Progenitor cell of endocrine pancreas (in vitro differentiated cells): ENCODE data around the gene RCSD1. TPM values are rescaled to one million over a fixed set of nuclear protein-coding genes. Genes with fewer than 3 reads are reported as not detected.

ENCODE experiments used
- DNase-seq: peaks from one replicate; pipeline ENCODE4 v3.0.0; 2021; ENCODE audit warnings: low spot score; ENCODE audit not compliant: unreplicated experiment
- H3K27ac Mint-ChIP-seq: 2 replicates; pipeline ENCODE4 v1.8.0; 2021; ENCODE audit warnings: mild to moderate bottlenecking, moderate library complexity, mixed read lengths
- H3K27me3 Mint-ChIP-seq: 2 replicates; pipeline ENCODE4 v1.8.0; 2021; ENCODE audit warnings: mixed read lengths
- H3K36me3 Mint-ChIP-seq: 2 replicates; pipeline ENCODE4 v1.8.0; 2022; ENCODE audit warnings: mixed read lengths; ENCODE audit not compliant: insufficient read depth
- H3K4me1 Mint-ChIP-seq: 2 replicates; pipeline ENCODE4 v1.8.0; 2021; ENCODE audit warnings: low read depth, mixed read lengths
- H3K4me3 Mint-ChIP-seq: 2 replicates; pipeline ENCODE4 v1.8.0; 2021; ENCODE audit warnings: low read depth, mild to moderate bottlenecking, moderate library complexity, mixed read lengths
- H3K9me3 Mint-ChIP-seq: 2 replicates; pipeline ENCODE4 v1.8.0; 2021; ENCODE audit warnings: low read depth, mixed read lengths
- total RNA-seq: library from RNA; stranded (reverse); gene quantifications from 2 replicates; pipeline ENCODE4 v1.2.1, GENCODE V29; 2021
- TF ChIP-seq, protein P1 (sequence below): fragments of 200-600 bp; sonication (generic); IDR thresholded peaks from one replicate; pipeline ENCODE4 v1.5.0; 2021; ENCODE audit warnings: antibody characterized with exemption, mild to moderate bottlenecking; ENCODE audit not compliant: unreplicated experiment

The RCSD1 gene
- total RNA-seq, 1 donor from 2014 or later, result 0.22 TPM

- Mint-ChIP-seq H3K9me3 (no peaks in the 10 kb centered on the region), H3K36me3 (peaks cover 7% of the 10 kb centered on the region), H3K4me1 (peaks cover 28% of the 10 kb centered on the region), H3K27ac (peak overlapping the region; percentile 53), H3K27me3 (no peaks in the 10 kb centered on the region), H3K4me3 (no peak overlapping the region)
- TF ChIP-seq, protein P1, sequence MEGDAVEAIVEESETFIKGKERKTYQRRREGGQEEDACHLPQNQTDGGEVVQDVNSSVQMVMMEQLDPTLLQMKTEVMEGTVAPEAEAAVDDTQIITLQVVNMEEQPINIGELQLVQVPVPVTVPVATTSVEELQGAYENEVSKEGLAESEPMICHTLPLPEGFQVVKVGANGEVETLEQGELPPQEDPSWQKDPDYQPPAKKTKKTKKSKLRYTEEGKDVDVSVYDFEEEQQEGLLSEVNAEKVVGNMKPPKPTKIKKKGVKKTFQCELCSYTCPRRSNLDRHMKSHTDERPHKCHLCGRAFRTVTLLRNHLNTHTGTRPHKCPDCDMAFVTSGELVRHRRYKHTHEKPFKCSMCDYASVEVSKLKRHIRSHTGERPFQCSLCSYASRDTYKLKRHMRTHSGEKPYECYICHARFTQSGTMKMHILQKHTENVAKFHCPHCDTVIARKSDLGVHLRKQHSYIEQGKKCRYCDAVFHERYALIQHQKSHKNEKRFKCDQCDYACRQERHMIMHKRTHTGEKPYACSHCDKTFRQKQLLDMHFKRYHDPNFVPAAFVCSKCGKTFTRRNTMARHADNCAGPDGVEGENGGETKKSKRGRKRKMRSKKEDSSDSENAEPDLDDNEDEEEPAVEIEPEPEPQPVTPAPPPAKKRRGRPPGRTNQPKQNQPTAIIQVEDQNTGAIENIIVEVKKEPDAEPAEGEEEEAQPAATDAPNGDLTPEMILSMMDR, result no peak
- no peak for DNase-seq
Observed at GRCh38 chr1:167744901-167745300, 114.9 kb downstream of the RCSD1 start.

GRCh38 chr1:167746013-167746672 is 116.1 kb downstream of the RCSD1 start:
- no peak overlapping the region for H3K4me3 Mint-ChIP-seq

GRCh38 chr1:167746988-167747655 is 117.1 kb downstream of the RCSD1 start:
- Mint-ChIP-seq H3K9me3 (no peaks in the 10 kb centered on the region), H3K27ac (peak overlapping the region; percentile 70), H3K27me3 (no peaks in the 10 kb centered on the region), H3K4me1 (peaks cover 32% of the 10 kb centered on the region), H3K36me3 (peaks cover 6% of the 10 kb centered on the region), H3K4me3 (no peak overlapping the region)
- no peak for DNase-seq
- TF ChIP-seq, protein P1, result no peak

More at GRCh38 chr1:167746013-167746672, 116.1 kb downstream of the RCSD1 start:
- Mint-ChIP-seq H3K36me3 (peaks cover 6% of the 10 kb centered on the region), H3K4me1 (peaks cover 29% of the 10 kb centered on the region), H3K27me3 (no peaks in the 10 kb centered on the region), H3K9me3 (no peaks in the 10 kb centered on the region), H3K27ac (no peak overlapping the region)
- DNase-seq, result no peak
- TF ChIP-seq, protein P1, result no peak

GRCh38 chr1:167747988-167748387 is 118.0 kb downstream of the RCSD1 start:
- Mint-ChIP-seq H3K27me3 (no peaks in the 10 kb centered on the region), H3K4me1 (peaks cover 34% of the 10 kb centered on the region), H3K36me3 (peaks cover 2% of the 10 kb centered on the region), H3K4me3 (no peak overlapping the region), H3K27ac (no peak overlapping the region), H3K9me3 (no peaks in the 10 kb centered on the region)
- TF ChIP-seq, protein P1, result no peak
- no peak for DNase-seq

DNA sequence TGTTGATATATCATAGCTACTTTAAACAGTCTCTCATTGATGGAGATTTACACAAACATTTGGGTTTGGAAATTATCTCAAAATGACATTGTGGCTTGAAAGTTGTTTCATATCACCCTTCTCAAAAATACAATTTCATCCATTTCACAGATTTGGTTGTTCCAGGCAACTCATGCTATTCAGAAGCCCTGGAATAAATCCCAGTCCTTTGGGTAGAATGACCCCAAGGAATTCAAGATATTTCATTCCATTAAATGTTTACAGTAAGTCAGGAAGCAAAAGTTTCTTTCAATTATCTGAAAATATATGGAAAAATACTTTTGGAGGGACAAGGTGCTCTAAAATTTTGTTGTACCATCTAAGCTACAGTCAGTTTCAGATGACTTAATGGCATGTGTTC is 118.9 kb downstream of the RCSD1 start:
- H3K27ac Mint-ChIP-seq, result peak overlapping the region; percentile 47
- TF ChIP-seq, protein P1, result no peak
- H3K27me3 Mint-ChIP-seq, result no peaks in the 10 kb centered on the region
- DNase-seq, result no peak
- H3K4me3 Mint-ChIP-seq, result no peak overlapping the region
- peaks cover 32% of the 10 kb centered on the region for H3K4me1 Mint-ChIP-seq
- no peaks in the 10 kb centered on the region for H3K9me3 Mint-ChIP-seq
- H3K36me3 Mint-ChIP-seq, result no peaks in the 10 kb centered on the region
